H1 (cell line): Measurements from ENCODE around the gene PID1. TPM values are rescaled to one million over a fixed set of nuclear protein-coding genes. Genes with fewer than 3 reads are reported as not detected.

Experiments
- CTCF ChIA-PET: fragments of 300-600 bp; sonication (Branson Sonifier 250); formaldehyde crosslinking; loops from one replicate; lab custom pipeline; 2021; ENCODE audit not compliant: partially characterized antibody; lab: Charles Lee
- POLR2A ChIA-PET: fragments of 300-600 bp; sonication (Branson Sonifier 250); formaldehyde crosslinking; loops from one replicate; lab custom pipeline; 2021; ENCODE audit warnings: inconsistent platforms; ENCODE audit not compliant: partially characterized antibody; lab: Charles Lee
- DNase-seq, 2 experiments: peaks; one replicate each; pipeline versions ENCODE4 v3.0.0 to v3.0.0-alpha.2; 2010 to 2022; ENCODE audit warnings: low spot score in 2 of 2, low read depth in 1 of 2, mixed read lengths in 1 of 2
- FAIRE-seq: peaks from 2 replicates; lab custom pipeline; 2011; peaks lifted over from hg19 to GRCh38; lab: Jason Lieb, UNC
- H2AFZ ChIP-seq: 2 replicates; pipeline ENCODE4 v1.8.1; 2012; ENCODE audit warnings: low read length, inconsistent platforms
- H2AK5ac ChIP-seq: 2 replicates; pipeline ENCODE4 v1.6.1; 2013; ENCODE audit warnings: low read depth, low read length
- H2BK120ac ChIP-seq: replicated peaks from 2 replicates; pipeline ENCODE3; 2013; ENCODE audit warnings: low read depth, low read length, inconsistent platforms
- H2BK12ac ChIP-seq: 2 replicates; pipeline ENCODE4 v1.6.1; 2013; ENCODE audit warnings: low read depth, low read length
- H2BK15ac ChIP-seq: 2 replicates; pipeline ENCODE4 v1.6.1; 2013; ENCODE audit warnings: low read length
- H2BK20ac ChIP-seq: 2 replicates; pipeline ENCODE4 v1.6.1; 2013; ENCODE audit warnings: low read length
- H2BK5ac ChIP-seq: 2 replicates; pipeline ENCODE4 v1.6.1; 2013; ENCODE audit warnings: low read depth, low read length
- H3K14ac ChIP-seq: 2 replicates; pipeline ENCODE4 v1.6.1; 2013; ENCODE audit warnings: inconsistent platforms; ENCODE audit not compliant: insufficient read length
- H3K18ac ChIP-seq: 2 replicates; pipeline ENCODE4 v1.6.1; 2013; ENCODE audit warnings: low read length; ENCODE audit errors: extremely low read depth
- H3K23ac ChIP-seq: 2 replicates; pipeline ENCODE4 v1.6.1; 2013; ENCODE audit warnings: inconsistent platforms; ENCODE audit not compliant: insufficient read length
- H3K23me2 ChIP-seq: 2 replicates; pipeline ENCODE4 v1.6.1; 2013; ENCODE audit warnings: low read depth, low read length
- H3K27ac ChIP-seq: 2 replicates; pipeline ENCODE4 v1.6.1; 2011; ENCODE audit warnings: low read depth, low read length, inconsistent platforms
- H3K27me3 ChIP-seq, 4 experiments: replicated peaks in 1 of 4; 1 replicate in 1 of 4; 2 replicates in 3 of 4; pipeline versions ENCODE4 v1.6.1 to v1.8.1; 2011 to 2013; ENCODE audit warnings: low read length in 3 of 4, mild to moderate bottlenecking in 3 of 4, inconsistent platforms in 2 of 4, mixed read lengths in 2 of 4, moderate library complexity in 1 of 4; ENCODE audit not compliant: control insufficient read depth in 3 of 4, insufficient read depth in 3 of 4; ENCODE audit errors: extremely low read depth in 1 of 4
- H3K36me3 ChIP-seq, 4 experiments: 2 replicates each; pipeline versions ENCODE4 v1.6.1 to v1.8.1; 2011 to 2013; ENCODE audit warnings: mild to moderate bottlenecking in 4 of 4, low read length in 3 of 4, moderate library complexity in 2 of 4, control low read depth in 1 of 4, inconsistent platforms in 1 of 4; ENCODE audit not compliant: insufficient read depth in 4 of 4, control insufficient read depth in 2 of 4
- H3K4ac ChIP-seq: replicated peaks from 2 replicates; pipeline ENCODE3; 2013; ENCODE audit warnings: low read length, low read depth, mixed read lengths, inconsistent platforms; ENCODE audit not compliant: insufficient read length
- H3K4me1 ChIP-seq, 4 experiments: replicated peaks in 1 of 4; 1 replicate in 1 of 4; 2 replicates in 3 of 4; pipeline versions ENCODE4 v1.6.1 to v1.8.1; 2011 to 2013; ENCODE audit warnings: low read length in 3 of 4, inconsistent platforms in 2 of 4, mixed read lengths in 1 of 4; ENCODE audit not compliant: insufficient read depth in 4 of 4, control insufficient read depth in 3 of 4
- H3K4me2 ChIP-seq, 2 experiments: 2 replicates each; pipeline versions ENCODE4 v1.6.1 to v1.8.1; 2011 to 2013; ENCODE audit warnings: low read depth in 2 of 2, low read length in 2 of 2, control low read depth in 1 of 2, inconsistent platforms in 1 of 2, mild to moderate bottlenecking in 1 of 2; ENCODE audit not compliant: insufficient read depth in 1 of 2
- H3K4me3 ChIP-seq, 4 experiments: fragments of 200-600, 300-600 bp in 1 of 4; sonication (generic), shearing (Covaris generic), sonication (Bioruptor Twin) in 1 of 4; 2 replicates each; pipeline versions ENCODE4 v1.5.1 to v1.8.1; 2011 to 2016; ENCODE audit warnings: low read length in 4 of 4, low read depth in 3 of 4, control low read depth in 2 of 4, inconsistent platforms in 2 of 4, mild to moderate bottlenecking in 2 of 4, mixed read lengths in 1 of 4, moderate library complexity in 1 of 4; ENCODE audit not compliant: insufficient read depth in 2 of 4; ENCODE audit errors: extremely low read depth in 1 of 4
- H3K56ac ChIP-seq: replicated peaks from 2 replicates; pipeline ENCODE3; 2013; ENCODE audit warnings: low read depth, mild to moderate bottlenecking, mixed read lengths, low read length, inconsistent platforms; ENCODE audit not compliant: insufficient read length
- H3K79me1 ChIP-seq: 2 replicates; pipeline ENCODE4 v1.6.1; 2013; ENCODE audit warnings: low read depth, low read length, control low read depth
- H3K79me2 ChIP-seq, 2 experiments: 2 replicates each; pipeline versions ENCODE4 v1.6.1 to v1.8.1; 2012 to 2013; ENCODE audit warnings: low read length in 2 of 2, mild to moderate bottlenecking in 2 of 2, inconsistent platforms in 1 of 2; ENCODE audit not compliant: insufficient read depth in 2 of 2, control insufficient read depth in 1 of 2
- H3K9ac ChIP-seq, 4 experiments: replicated peaks in 1 of 4; 1 replicate in 1 of 4; 2 replicates in 3 of 4; pipeline versions ENCODE4 v1.6.1 to v1.8.1; 2011 to 2013; ENCODE audit warnings: low read depth in 3 of 4, low read length in 3 of 4, control low read depth in 2 of 4, mild to moderate bottlenecking in 2 of 4, moderate library complexity in 2 of 4, inconsistent platforms in 1 of 4; ENCODE audit errors: extremely low read depth in 1 of 4
- H3K9me3 ChIP-seq, 2 experiments: 2 replicates each; pipeline versions ENCODE4 v1.6.1 to v1.8.1; 2012 to 2013; ENCODE audit warnings: mild to moderate bottlenecking in 2 of 2, moderate library complexity in 2 of 2, control low read depth in 1 of 2, inconsistent platforms in 1 of 2, low read depth in 1 of 2, low read length in 1 of 2, mixed read lengths in 1 of 2; ENCODE audit not compliant: insufficient read depth in 2 of 2
- H4K20me1 ChIP-seq, 2 experiments: replicated peaks in 1 of 2; 2 replicates each; pipeline versions ENCODE3 to v1.8.1; 2011 to 2013; ENCODE audit warnings: inconsistent platforms in 2 of 2, low read length in 2 of 2, mild to moderate bottlenecking in 1 of 2; ENCODE audit not compliant: insufficient read depth in 2 of 2, control insufficient read depth in 1 of 2
- H4K5ac ChIP-seq: 2 replicates; pipeline ENCODE4 v1.6.1; 2013; ENCODE audit warnings: low read length, low read depth, mixed read lengths, inconsistent platforms; ENCODE audit not compliant: insufficient read length
- H4K8ac ChIP-seq: 2 replicates; pipeline ENCODE4 v1.8.0; 2013; ENCODE audit warnings: mild to moderate bottlenecking, moderate library complexity, low read length, inconsistent platforms; ENCODE audit not compliant: insufficient read depth; ENCODE audit errors: extremely low read depth
- H4K91ac ChIP-seq: replicated peaks from 2 replicates; pipeline ENCODE3; 2013; ENCODE audit warnings: low read length, mixed read lengths, inconsistent platforms; ENCODE audit not compliant: insufficient read length
- ATF2 ChIP-seq: IDR thresholded peaks from 2 replicates; pipeline ENCODE4 v1.6.1; 2012; ENCODE audit warnings: low read length, inconsistent platforms
- BRCA1 ChIP-seq: IDR thresholded peaks from 2 replicates; pipeline ENCODE4 v1.6.1; 2012; ENCODE audit warnings: low read depth, low read length, improper control_type of control experiment
- CEBPB ChIP-seq: IDR thresholded peaks from 2 replicates; pipeline ENCODE4 v1.6.1; 2012; ENCODE audit warnings: low read depth, low read length
- CHD2 ChIP-seq: IDR thresholded peaks from 2 replicates; pipeline ENCODE4 v1.6.1; 2012; ENCODE audit warnings: low read length, improper control_type of control experiment
- GTF2F1 ChIP-seq: IDR thresholded peaks from 2 replicates; pipeline ENCODE4 v1.6.1; 2012; ENCODE audit warnings: low read depth, low read length, improper control_type of control experiment, borderline replicate concordance
- KDM1A ChIP-seq: fragments of 200-600, 300-600 bp; sonication (generic); IDR thresholded peaks from 2 replicates; pipeline ENCODE4 v1.7.1; 2016; ENCODE audit warnings: mild to moderate bottlenecking, low read length, borderline replicate concordance
- RAD21 ChIP-seq, 2 experiments: IDR thresholded peaks in 1 of 2; conservative IDR thresholded peaks in 1 of 2; 2 replicates each; pipeline ENCODE4 v1.6.1; 2011; ENCODE audit warnings: low read depth in 2 of 2, low read length in 2 of 2, improper control_type of control experiment in 1 of 2, inconsistent platforms in 1 of 2, mild to moderate bottlenecking in 1 of 2, moderate library complexity in 1 of 2
- RFX5 ChIP-seq: IDR thresholded peaks from 2 replicates; pipeline ENCODE4 v1.6.1; 2011; ENCODE audit warnings: low read depth, low read length, improper control_type of control experiment, borderline replicate concordance
- RXRA ChIP-seq: IDR thresholded peaks from 2 replicates; pipeline ENCODE4 v1.6.1; 2011; ENCODE audit warnings: low read depth, mild to moderate bottlenecking, low read length, moderate library complexity; ENCODE audit not compliant: insufficient read depth
- SIN3A ChIP-seq, 2 experiments: IDR thresholded peaks in 1 of 2; conservative IDR thresholded peaks in 1 of 2; 2 replicates each; pipeline ENCODE4 v1.6.1; 2011 to 2012; ENCODE audit warnings: low read length in 2 of 2, improper control_type of control experiment in 1 of 2, low read depth in 1 of 2, mild to moderate bottlenecking in 1 of 2
- SIX5 ChIP-seq: IDR thresholded peaks from 2 replicates; pipeline ENCODE4 v1.6.1; 2011; ENCODE audit warnings: mild to moderate bottlenecking, low read depth, low read length
- SP2 ChIP-seq: IDR thresholded peaks from 2 replicates; pipeline ENCODE4 v1.6.1; 2012; ENCODE audit warnings: mild to moderate bottlenecking, low read length, inconsistent platforms
- SRF ChIP-seq: IDR thresholded peaks from 2 replicates; pipeline ENCODE4 v1.6.1; 2011; ENCODE audit warnings: mild to moderate bottlenecking, low read depth, low read length, moderate library complexity
- WGBS, 2 experiments: shearing (Covaris generic) in 1 of 2; methylation state at CpG; one replicate each; pipeline versions ENCODE4 v1.1.6 to v1.1.7; 2013 to 2015; ENCODE audit warnings: low lambda C conversion rate in 2 of 2, mixed read lengths in 2 of 2, inconsistent platforms in 1 of 2, low coverage in 1 of 2, missing lambda C conversion rate in 1 of 2; ENCODE audit not compliant: insufficient replicate concordance in 2 of 2, insufficient coverage in 1 of 2, insufficient read length in 1 of 2; ENCODE audit errors: extremely low coverage in 1 of 2, missing lambda C conversion rate in 1 of 2; 5-methylcytosine and 5-hydroxymethylcytosine counted together
- polyA plus RNA-seq, 7 experiments: library from polyadenylated mRNA; depleted of rRNA in 3 of 7; stranded (reverse) in 5 of 7; unstranded in 2 of 7; fragments of >200 nt in 5 of 7; fragments of 200-250 nt in 2 of 7; gene quantifications; 1 replicate in 5 of 7; 2 replicates in 1 of 7; 4 replicates in 1 of 7; pipeline versions ENCODE4 v1.2.1 to v1.2.3, GENCODE V29; 2011 to 2013; ENCODE audit warnings: missing spikeins in 2 of 7, mixed read lengths in 2 of 7
- total RNA-seq: library from RNA; stranded (reverse); fragmentation: NEBNext Ultra II Directional; extraction: Animal tissue kit (Norgen Biotek cat#: 25700); gene quantifications from 2 replicates; pipeline ENCODE4 v1.2.1, GENCODE V29; 2021

PID1 gene
- total and polyA plus RNA-seq, 2 of the 8 experiments (the other 6 are each of a cell fraction or from before 2014, with no cell fraction given): 1.5 to 3.3 TPM

GRCh38 chr2:229160180-229160579 is 110.9 kb downstream of the PID1 start:
- Histone ChIP-seq H4K5ac (no peak overlapping the region), H4K8ac (no peak overlapping the region), H2BK12ac (no peak overlapping the region), H3K4me2 (no peak overlapping the region), H4K91ac (no peak overlapping the region), H2BK15ac (no peak overlapping the region), H3K9ac (no peak overlapping the region), H3K56ac (no peak overlapping the region), H3K27ac (no peak overlapping the region), H2BK120ac (no peak overlapping the region), H3K27me3 (no peaks in the 10 kb centered on the region), H2AK5ac (no peak overlapping the region)
- ChIA-PET POLR2A (no interaction called here), CTCF (interaction anchor here (0.6 to 1.4 kb wide), 4 partner anchors 20 to 410 kb away, joined by 3 to 4 read pairs (median 3); no protein-coding TSS in a partner anchor)
- WGBS, 2 experiments: 96% methylated on average over 3 of the region's 3 CpGs; no CpG with 5 or more reads in 1 of the 2 experiments
- TF ChIP-seq SP2 (no peak), GTF2F1 (no peak), RAD21 (IDR thresholded peaks at IDR 0.05 in 1 of 2, conservative IDR thresholded peaks at IDR 0.05 in 1 of 2; ENCODE audit: low read depth in 2 of 2, low read length in 2 of 2) (no peak), RFX5 (no peak), SRF (no peak), BRCA1 (no peak), SIX5 (no peak), CEBPB (no peak), KDM1A (no peak), RXRA (no peak), SIN3A (conservative IDR thresholded peaks at IDR 0.05 in 1 of 2, IDR thresholded peaks at IDR 0.05 in 1 of 2; ENCODE audit: low read depth in 1 of 2, low read length in 2 of 2) (no peak), CHD2 (no peak), ATF2 (no peak)
- TF ChIP-seq, all 59 proteins: peak for 0
- Histone ChIP-seq H3K79me1 (no peaks in the 10 kb centered on the region), H2BK5ac (no peak overlapping the region), H3K4me3 (no peak overlapping the region), H3K79me2 (no peaks in the 10 kb centered on the region), H3K18ac (no peak overlapping the region), H3K23ac (no peak overlapping the region), H3K23me2 (no peaks in the 10 kb centered on the region), H3K14ac (no peak overlapping the region), H2BK20ac (no peak overlapping the region), H3K4ac (no peak overlapping the region), H3K4me1 (no peaks in the 10 kb centered on the region; a peak in 1 of 7 replicates), H2AFZ (no peak overlapping the region), H4K20me1 (no peaks in the 10 kb centered on the region), H3K36me3 (no peaks in the 10 kb centered on the region), H3K9me3 (no peaks in the 10 kb centered on the region)
- DNase-seq (no peak), FAIRE-seq (no peak)
